Tibial artery (tissue), 4 donors: ENCODE results near the gene FAM193A.
A peak's percentile ranks its signal among the peaks of the same experiment; 100 is the strongest.

ENCODE experiments used
- DNase-seq, 2 donors: peaks; one replicate each; pipeline ENCODE4 v3.0.0-alpha.2; 2019
- H3K27ac ChIP-seq, 2 donors: fragments of 200-600 bp; sonication (generic) in 1 of 2; 1 replicate in 1 of 2; 2 replicates in 1 of 2; pipeline ENCODE4 v1.5.1; 2018 to 2019; ENCODE audit warnings: mild to moderate bottlenecking in 1 of 2
- H3K27me3 ChIP-seq, 2 donors: fragments of 200-600 bp; sonication (generic) in 1 of 2; one replicate each; pipeline versions ENCODE4 v1.5.1 to v1.6.0; 2016 to 2019
- H3K36me3 ChIP-seq, 3 donors: fragments of 200-600 bp; sonication (generic) in 2 of 3; one replicate each; pipeline ENCODE4 v1.5.1; 2016 to 2019; ENCODE audit warnings: mild to moderate bottlenecking in 2 of 3
- H3K4me1 ChIP-seq, 4 donors: fragments of 200-600 bp; sonication (generic) in 2 of 4; 1 replicate in 3 of 4; 2 replicates in 1 of 4; pipeline ENCODE4 v1.5.1; 2016 to 2019
- H3K4me3 ChIP-seq, 2 donors: fragments of 200-600 bp; sonication (generic) in 1 of 2; 1 replicate in 1 of 2; 2 replicates in 1 of 2; pipeline ENCODE4 v1.5.1; 2018 to 2019; ENCODE audit warnings: mild to moderate bottlenecking in 2 of 2
- H3K9me3 ChIP-seq, 3 donors: fragments of 200-600 bp; sonication (generic) in 1 of 3; one replicate each; pipeline ENCODE4 v1.5.1; 2016 to 2019
- intact Hi-C: fragments of 100-400 bp; cut with DNase I; formaldehyde crosslinking; loops from one replicate; pipeline ENCODE4 v1.15.0; 2023; ENCODE audit warnings: low total_unique reads
- TF ChIP-seq, protein P1 (sequence below), 2 experiments: fragments of 200-600 bp in 1 of 2; fragments of 450-650 bp in 1 of 2; IDR thresholded peaks; one replicate each; pipeline ENCODE4 v1.5.1; 2017 to 2019; ENCODE audit warnings: antibody characterized with exemption in 2 of 2, mild to moderate bottlenecking in 1 of 2, moderate library complexity in 1 of 2

FAM193A gene

DNA sequence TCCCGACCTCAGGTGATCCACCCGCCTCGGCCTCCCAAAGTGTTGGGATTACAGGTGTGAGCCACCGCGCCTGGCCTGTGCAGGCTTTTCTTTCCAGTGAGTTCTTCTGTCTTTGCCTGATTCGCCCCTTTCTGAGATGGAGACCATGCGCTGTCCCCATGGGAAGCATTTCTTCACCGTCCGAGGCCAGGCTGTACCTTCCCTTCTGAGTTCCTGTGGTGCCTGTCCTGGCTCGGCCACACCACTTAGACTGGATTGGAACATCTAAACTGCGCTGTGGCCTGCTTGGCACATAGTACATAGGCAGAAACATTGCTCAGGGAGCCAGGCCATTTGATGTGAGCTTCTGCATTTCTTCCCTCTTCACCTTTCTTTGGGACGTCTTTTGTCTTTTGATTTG lies 23.7 kb downstream of the FAM193A start:
- Histone ChIP-seq H3K27ac (no peak overlapping the region), H3K4me1 (no peaks in the 10 kb centered on the region), H3K27me3 (no peaks in the 10 kb centered on the region), H3K4me3 (no peak overlapping the region), H3K36me3 (peaks cover 0 to 4% (median 0%) of the 10 kb centered on the region in 3 donors), H3K9me3 (no peaks in the 10 kb centered on the region)
- TF ChIP-seq, protein P1, sequence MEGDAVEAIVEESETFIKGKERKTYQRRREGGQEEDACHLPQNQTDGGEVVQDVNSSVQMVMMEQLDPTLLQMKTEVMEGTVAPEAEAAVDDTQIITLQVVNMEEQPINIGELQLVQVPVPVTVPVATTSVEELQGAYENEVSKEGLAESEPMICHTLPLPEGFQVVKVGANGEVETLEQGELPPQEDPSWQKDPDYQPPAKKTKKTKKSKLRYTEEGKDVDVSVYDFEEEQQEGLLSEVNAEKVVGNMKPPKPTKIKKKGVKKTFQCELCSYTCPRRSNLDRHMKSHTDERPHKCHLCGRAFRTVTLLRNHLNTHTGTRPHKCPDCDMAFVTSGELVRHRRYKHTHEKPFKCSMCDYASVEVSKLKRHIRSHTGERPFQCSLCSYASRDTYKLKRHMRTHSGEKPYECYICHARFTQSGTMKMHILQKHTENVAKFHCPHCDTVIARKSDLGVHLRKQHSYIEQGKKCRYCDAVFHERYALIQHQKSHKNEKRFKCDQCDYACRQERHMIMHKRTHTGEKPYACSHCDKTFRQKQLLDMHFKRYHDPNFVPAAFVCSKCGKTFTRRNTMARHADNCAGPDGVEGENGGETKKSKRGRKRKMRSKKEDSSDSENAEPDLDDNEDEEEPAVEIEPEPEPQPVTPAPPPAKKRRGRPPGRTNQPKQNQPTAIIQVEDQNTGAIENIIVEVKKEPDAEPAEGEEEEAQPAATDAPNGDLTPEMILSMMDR (IDR thresholded peaks at IDR 0.05) = no peak
- no peak for DNase-seq
- intact Hi-C loops = no loop called here

DNA sequence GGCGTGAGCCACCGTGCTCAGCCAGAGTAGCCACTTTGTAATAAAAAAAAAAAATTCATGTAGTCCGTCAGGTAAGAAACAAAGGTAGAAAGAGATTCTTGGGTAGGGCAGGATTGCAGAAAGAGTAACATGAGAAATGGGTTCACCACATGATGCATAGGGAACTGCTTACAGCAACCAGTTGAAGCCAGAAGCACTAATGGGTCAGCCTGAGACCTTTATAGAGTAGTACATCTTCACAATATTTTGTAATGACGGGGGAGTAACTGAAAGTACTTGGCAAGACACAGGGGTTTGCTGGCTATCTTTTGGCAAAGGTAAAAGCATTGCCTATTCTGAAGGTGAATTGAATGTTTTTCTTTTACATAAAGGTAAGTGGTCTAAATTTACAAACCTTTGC lies 29.1 kb downstream of the FAM193A start:
- peaks cover 0 to 8% (median 1%) of the 10 kb centered on the region in 4 donors for H3K4me1 ChIP-seq
- H3K36me3 ChIP-seq = peaks cover 0 to 5% (median 4%) of the 10 kb centered on the region in 3 donors
- no peak for DNase-seq
- H3K27me3 ChIP-seq = no peaks in the 10 kb centered on the region
- H3K9me3 ChIP-seq = no peaks in the 10 kb centered on the region
- H3K27ac ChIP-seq = no peak overlapping the region
- intact Hi-C loops = no loop called here
- TF ChIP-seq, protein P1 (IDR thresholded peaks at IDR 0.05) = no peak
- no peak overlapping the region for H3K4me3 ChIP-seq

DNA sequence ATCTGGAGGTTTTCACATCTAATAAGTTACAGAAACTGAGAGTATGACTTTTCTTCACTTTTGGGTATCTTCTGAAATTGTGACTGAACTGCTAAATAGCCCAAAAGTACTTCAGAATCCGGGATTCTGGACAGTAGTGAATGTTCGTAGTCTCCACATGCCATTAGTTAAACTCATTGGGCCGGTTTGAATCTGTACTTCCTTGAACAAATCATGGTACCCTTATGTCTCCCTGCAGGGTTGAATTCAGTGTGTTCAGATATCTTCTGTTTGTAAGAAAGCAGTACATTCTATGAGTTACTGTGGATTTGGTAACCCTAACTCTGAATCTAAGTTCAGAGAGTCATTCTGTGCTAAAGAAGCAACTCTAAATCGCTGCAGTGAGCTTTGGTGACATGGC lies 33.6 kb downstream of the FAM193A start:
- Histone ChIP-seq H3K27ac (no peak overlapping the region), H3K4me3 (no peak overlapping the region), H3K4me1 (peaks cover 0 to 44% (median 15%) of the 10 kb centered on the region in 4 donors), H3K27me3 (no peaks in the 10 kb centered on the region), H3K9me3 (no peaks in the 10 kb centered on the region), H3K36me3 (peaks cover 0 to 5% (median 4%) of the 10 kb centered on the region in 3 donors)
- intact Hi-C loops = no loop called here
- TF ChIP-seq, protein P1 (IDR thresholded peaks at IDR 0.05) = no peak
- no peak for DNase-seq

DNA sequence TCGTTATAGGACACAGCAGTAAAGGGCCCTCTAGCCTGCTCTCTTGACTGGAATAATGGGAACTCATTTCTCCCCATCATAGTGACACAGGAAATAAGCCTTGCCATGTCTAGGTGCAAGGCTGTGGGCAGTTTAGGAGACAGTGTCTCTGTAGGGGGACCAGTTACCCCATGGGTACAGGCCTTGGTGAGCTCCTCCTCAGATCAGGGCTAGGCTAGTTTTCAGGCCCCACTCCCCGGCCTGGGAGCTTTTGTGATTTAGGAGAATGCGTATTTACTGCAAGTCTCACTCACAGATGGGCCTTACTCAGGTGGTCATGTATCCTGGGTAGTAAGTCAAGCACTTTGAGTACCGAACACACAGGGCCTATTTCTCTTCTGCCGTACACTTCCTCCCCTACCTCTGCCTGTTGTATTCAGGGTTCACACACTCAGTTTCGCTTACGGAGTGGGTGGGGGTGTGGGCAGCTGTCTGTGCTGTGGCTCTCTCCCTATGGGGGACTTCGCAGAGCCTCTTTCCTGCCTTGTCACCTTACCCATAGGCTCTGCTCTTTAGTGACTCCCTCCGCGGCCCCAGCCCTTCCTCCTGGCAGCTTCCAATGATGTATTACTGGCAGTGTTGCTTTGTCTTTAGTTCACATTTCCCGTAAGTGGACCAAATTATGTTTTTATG lies 34.2 kb downstream of the FAM193A start:
- H3K4me1 ChIP-seq = peaks cover 0 to 46% (median 15%) of the 10 kb centered on the region in 4 donors
- H3K9me3 ChIP-seq = no peaks in the 10 kb centered on the region
- H3K27ac ChIP-seq = no peak overlapping the region
- TF ChIP-seq, protein P1 (IDR thresholded peaks at IDR 0.05) = no peak
- DNase-seq = peak in 1 of 2 donors; percentile 42
- H3K36me3 ChIP-seq = peaks cover 0 to 5% (median 4%) of the 10 kb centered on the region in 3 donors
- H3K4me3 ChIP-seq = no peak overlapping the region
- no peaks in the 10 kb centered on the region for H3K27me3 ChIP-seq
- intact Hi-C loops = no loop called here

DNA sequence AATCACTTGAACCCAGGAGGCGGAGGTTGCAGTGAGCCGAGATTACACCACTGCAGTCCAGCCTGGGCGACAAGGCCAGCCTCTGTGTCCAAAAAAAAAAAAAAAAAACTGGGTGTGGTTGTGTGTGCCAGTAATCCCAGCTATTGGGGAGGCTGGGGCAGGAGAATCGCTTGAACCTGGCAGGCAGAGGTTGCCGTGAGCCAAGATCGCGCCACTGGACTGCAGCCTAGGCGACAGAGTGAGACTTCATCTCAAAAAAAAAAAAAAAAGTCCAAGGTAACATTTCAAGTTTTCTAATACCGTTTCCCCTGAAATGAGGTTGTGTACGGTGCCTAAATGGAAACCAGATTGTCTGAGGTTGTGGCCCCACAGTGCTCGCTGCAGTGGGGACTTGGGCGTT lies 35.6 kb downstream of the FAM193A start:
- H3K9me3 ChIP-seq = no peaks in the 10 kb centered on the region
- H3K27me3 ChIP-seq = no peaks in the 10 kb centered on the region
- intact Hi-C loops = no loop called here
- H3K36me3 ChIP-seq = peaks cover 0 to 5% (median 4%) of the 10 kb centered on the region in 3 donors
- no peak overlapping the region for H3K4me3 ChIP-seq
- DNase-seq = peak in 1 of 2 donors; percentile 5
- TF ChIP-seq, protein P1 (IDR thresholded peaks at IDR 0.05) = no peak
- H3K4me1 ChIP-seq = peaks cover 0 to 46% (median 15%) of the 10 kb centered on the region in 4 donors
- no peak overlapping the region for H3K27ac ChIP-seq
